Measurements from ENCODE around the gene TRIP6.

TRIP6 gene

DNA sequence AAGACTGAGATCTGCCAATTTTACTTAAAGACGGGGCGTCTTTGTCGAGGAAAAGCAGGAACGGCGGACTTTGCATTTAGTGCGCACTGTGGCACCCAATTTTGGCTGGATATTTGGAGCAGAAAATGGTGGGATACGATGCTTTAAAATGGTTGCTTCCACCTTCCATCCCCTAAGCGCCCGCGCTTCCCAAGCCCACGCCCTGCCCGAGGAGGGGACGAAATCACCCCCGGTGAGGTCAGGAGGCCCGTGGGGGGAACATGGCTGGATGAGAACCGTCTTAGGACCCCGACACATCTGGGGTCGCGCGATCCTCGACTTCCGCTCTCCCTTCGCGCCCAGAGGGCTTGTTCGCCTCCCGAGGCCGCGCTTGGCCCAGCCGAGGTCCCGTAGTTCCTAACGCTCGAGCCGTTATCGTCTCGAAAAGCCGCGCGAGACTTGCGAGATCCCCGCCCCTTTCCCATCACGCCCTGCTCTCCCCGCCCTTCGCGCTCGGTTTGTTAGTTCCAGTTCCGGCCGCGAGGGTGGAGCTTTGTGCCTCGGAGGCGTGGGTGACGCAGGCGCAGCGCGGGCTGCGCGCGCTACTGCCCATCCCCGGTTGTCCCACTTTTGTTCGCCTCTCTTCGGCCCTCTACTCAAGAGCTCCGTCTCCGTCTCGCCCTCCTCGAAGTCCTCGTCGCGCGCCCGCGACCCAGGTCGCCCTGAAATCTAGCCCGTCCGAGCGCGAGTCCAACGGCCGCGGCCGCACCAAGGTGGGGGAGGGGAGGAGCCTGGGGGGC lies 7.6 kb downstream of the TRIP6 start, which contains the start of gene SRRT:
TSS of gene SRRT (plus strand) at position 527 of the 779 bp plus-strand sequence. CDS start 488 bp downstream, outside the sequence.
- peak; percentile 99 for DNase-seq

DNA sequence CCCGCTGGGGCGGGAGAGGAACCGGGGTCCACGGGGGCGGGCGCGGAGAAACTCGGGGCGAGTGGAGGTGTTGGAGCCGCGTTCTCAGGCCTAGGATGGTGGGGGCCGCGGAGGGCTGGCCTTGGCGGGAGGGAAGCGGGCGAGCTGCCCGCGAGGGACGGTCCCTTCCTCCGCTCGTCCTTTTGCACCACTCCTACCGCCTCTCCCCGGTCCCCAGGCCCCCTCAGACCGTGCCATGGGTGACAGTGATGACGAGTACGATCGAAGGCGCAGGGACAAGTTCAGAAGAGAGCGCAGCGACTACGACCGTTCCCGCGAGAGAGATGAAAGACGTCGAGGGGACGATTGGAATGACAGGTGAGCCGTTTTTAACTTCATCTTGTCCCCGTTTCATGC lies 8.2 kb downstream of the TRIP6 start:
- DNase-seq, result no peak

DNA sequence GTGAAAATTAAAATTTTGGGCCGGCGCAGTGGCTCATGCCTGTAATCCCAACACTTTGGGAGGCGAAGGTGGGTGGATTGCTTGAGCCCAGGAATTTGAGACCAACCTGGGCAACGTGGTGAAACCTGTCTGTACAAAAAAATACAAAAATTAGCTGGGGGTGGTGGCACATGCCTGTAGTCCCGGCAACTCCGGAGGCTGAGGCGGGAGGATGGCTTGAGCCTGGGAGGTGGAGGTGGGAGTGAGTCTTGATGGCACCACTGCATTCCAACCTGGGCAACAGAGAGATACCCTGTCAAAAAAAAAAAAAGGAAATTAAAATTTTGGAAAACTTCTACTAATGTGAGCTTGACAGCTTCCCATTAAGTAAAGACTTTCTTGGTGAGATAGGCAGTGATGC lies 10.8 kb downstream of the TRIP6 start:
- DNase-seq, result no peak

DNA sequence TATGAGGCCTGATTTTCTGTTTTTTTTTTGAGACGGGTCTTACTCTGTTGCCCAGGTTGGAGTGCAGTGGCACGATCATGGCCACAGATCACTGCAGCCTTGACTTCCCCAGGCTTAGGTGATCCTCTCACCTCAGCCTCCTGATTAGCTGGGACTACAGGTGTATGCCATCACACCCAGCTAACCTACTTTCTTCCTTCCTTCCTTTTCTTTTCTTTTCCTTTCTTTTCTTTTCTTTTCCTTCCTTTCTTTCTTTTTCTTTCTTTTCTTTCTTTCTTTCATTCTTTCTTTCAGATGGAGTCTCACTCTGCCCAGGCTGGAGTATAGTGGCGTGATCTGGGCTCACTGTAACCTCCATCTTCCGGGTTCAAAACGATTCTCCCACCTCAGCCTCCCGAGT lies 11.5 kb downstream of the TRIP6 start:
- no peak for DNase-seq

DNA sequence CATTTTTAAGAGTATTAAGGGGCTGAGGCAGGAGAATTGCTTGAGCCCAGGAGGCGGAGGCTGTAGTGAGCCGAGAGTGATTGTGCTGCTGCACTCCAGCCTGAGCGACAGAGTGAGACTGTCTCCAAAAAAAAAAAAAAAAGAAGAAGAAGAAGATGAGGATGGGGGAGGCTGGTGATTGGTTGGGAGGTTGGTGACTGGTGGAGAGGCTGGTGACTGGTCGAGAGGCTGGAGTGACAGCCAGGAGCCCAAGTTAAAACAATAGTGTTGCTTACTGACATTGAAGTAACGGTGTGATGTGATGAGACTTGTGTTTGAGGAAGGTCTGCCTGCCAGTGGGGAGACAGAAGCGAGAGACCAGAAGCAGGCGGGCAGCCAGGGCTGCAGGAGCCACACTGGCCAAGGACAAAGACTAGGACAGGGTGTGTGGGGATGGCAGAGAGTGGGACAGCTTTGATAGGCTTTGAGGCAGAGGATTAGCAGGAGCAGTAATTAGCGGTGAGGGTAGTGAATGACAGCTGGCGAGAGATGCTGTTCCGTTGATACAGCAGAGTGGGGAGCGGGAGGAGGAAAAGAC lies 12.6 kb downstream of the TRIP6 start:
- DNase-seq, result no peak

DNA sequence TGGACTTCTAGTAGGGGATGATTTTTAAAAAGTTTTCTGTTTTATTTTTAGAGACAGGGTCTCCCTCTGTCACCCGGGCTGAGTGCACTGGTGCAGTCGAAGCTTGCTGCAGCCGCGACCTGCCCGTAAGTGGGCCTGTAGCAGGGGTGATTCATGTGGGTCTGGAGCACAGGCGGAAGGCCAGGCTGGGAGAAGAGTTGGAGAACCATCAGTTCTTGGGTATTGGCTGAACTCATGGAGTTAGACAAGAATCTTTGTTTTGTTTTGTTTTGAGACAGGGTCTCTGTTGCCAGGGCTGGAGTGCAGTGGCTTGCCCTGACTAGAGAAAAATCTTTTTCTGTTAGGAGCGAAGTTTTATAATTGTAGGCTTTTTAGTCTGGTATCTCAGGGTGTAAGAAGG lies 13.5 kb downstream of the TRIP6 start:
- DNase-seq, result no peak

DNA sequence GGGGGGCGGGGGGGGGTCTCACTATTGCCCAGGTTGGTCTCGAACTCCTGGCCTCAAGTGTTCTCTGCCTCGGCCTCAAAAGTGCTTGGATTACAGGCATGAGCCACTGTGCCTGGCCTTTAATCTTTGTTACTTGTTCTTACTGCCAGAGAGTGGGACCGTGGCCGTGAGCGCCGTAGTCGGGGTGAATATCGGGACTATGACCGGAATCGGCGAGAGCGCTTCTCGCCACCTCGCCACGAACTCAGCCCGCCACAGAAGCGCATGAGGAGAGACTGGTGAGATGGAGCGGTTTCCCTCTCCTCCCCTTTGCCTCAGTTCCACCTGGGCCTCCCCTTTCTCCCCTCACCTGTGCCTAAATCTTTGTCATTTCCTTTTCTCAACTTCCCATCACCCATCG lies 13.9 kb downstream of the TRIP6 start:
- DNase-seq, result no peak

DNA sequence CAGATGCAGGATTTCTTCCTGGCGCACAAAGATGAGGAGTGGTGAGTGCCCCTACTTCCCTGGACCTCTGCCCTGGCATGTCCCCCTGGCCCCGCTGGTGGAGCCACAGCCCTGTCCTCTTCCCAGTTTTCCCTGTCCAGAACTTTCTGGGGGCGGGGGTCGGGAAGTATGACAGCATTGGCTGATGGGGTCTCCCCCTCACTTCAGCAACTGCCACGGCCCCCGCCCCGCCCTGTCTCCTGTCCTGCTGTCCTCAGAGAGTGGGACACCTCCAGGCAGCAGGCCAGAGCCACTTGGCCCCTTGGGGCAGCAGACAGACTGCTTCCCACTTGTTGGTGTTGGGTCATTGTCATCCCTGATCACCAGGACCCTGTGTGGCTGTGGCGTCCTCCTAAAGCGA lies 15.0 kb downstream of the TRIP6 start:
- DNase-seq, result no peak

DNA sequence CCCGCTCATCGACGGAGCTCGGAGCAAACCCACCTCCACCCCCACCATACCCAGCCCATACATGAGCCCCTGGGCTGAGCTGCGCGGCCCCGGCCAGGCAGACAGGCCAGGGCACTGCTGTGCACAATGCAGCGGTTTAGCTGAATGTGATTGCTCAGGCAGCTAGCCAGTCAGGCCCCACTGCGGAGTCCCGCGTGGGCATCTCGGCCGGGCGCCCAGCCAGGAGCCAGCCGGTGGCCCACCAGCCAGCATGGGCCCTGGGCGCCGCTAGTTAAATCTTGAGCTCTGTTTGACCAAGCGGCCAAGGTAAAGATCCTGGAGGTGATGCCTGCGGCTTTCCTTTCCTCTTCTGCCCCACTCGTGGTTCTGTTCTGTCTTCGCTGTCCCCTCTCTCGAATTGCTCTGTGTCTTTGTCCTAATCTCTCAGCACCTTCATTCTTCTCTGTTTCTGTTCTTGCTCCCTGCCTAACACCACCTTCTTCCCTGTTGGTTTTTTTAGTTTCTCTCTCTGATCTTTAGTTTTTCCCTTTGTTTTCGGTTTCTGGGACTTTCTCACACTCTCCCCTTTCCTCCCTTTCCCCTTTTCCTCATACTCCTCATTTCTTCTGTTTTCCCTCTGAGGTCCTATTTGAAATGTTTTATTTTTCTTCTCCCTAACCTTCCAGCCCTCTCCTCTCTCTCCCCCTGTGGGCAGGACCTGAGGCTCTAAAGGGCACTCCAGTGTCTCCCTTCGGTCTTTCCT lies 15.8 kb downstream of the TRIP6 start:
- DNase-seq, result no peak

DNA sequence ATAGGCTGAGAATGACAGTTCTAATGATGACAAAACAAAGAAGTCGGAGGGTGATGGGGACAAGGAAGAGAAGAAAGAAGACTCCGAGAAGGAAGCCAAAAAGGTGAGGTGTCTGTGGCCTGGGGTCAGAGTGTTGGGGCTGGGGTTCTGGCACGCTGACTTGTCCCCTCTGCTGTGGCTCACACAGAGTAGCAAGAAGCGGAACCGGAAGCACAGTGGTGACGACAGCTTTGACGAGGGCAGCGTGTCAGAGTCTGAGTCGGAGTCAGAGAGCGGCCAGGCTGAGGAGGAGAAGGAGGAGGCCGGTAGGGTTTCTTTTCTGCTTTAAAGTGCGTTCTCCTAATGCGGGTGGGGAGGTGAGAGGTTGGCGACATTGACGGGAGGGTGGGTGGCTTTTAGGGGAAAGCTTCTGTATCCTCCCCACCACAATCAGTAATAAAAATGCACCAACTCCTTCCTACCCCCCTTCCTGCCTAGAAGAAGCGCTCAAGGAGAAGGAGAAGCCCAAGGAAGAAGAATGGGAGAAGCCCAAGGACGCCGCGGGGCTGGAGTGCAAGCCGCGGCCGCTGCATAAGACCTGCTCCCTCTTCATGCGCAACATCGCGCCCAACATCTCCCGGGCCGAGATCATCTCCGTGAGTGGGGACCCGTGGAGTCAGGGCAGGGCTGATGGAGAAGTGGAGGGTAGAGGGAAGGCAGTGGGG lies 17.7 kb downstream of the TRIP6 start:
- no peak for DNase-seq

DNA sequence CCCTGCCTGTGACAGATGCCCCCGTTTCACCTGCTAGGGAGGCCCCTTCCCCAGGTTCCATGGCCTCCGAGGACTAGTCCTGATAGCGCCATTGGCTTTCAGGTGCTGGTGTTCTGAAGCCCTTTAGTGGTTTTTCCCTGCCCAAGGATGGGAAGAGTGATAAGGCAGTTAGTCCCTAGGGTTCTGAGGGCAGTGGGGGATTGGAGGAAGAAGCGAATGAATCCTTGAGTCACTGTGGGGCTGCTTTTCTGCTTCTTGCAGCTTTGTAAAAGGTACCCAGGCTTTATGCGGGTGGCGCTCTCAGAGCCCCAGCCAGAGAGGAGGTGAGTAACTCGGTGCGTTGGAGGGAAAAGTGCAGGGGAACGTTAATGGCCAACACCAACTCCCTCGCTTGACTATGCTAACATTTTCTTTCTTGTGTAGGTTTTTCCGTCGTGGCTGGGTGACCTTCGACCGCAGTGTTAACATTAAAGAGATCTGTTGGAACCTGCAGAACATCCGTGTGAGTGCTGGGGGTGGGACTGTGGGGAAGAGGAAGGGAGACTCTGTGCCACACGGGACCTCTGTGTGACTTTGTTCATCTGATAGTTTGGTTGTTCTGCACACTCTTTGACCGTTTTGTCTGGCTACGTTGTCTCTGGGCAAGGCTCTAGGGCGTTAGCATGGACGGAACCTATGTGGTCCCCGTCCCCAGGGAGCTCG lies 18.4 kb downstream of the TRIP6 start:
- no peak for DNase-seq

DNA sequence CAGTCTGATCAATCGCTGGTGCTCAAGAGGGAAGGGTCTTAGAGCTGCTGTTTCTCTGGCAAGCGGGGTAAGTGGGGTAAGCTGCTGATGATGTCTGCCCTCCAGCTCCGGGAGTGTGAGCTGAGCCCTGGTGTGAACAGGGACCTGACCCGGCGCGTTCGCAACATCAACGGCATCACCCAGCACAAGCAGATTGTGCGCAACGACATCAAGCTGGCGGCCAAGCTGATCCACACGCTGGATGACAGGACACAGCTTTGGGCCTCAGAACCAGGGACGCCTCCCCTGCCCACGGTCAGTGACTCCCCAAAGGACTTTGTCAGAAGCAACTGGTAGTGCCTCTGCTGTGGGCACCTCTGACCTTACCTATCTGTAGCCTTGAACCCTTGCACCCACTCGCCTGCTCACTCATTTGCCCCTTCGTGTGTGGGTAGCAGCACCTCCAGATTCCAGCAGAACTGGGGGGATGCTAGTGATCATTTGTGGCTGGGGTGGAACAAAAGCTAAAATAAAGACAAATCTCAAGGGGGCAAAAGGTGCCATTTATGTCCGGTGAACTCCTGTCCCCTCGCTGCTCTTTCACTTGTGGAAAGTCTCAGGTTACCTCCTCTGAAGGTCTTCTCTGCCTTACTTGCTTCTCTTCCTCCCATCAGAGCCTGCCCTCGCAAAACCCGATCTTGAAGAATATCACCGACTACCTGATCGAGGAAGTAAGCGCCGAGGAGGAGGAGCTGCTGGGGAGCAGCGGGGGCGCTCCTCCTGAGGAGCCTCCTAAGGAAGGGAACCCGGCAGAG lies 19.2 kb downstream of the TRIP6 start:
- DNase-seq, result no peak

DNA sequence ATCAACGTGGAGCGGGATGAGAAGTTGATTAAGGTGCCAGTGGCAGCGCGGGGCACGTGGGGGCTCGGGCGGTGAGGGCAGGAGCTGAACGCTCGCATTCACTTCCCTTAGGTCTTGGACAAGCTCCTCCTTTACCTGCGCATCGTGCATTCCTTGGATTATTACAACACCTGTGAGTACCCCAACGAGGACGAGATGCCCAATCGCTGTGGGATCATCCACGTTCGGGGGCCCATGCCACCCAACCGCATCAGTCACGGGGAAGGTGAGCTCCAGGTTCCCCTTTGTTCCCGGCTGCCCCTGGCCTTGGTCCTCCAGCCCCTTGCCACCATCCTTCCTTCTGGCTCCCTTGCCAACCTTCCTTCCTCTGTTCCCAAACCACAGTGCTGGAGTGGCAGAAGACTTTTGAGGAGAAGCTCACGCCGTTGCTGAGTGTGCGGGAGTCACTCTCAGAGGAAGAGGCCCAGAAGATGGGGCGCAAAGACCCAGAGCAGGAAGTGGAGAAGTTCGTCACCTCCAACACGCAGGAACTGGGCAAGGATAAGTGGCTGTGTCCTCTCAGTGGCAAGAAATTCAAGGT lies 19.8 kb downstream of the TRIP6 start:
- no peak for DNase-seq

DNA sequence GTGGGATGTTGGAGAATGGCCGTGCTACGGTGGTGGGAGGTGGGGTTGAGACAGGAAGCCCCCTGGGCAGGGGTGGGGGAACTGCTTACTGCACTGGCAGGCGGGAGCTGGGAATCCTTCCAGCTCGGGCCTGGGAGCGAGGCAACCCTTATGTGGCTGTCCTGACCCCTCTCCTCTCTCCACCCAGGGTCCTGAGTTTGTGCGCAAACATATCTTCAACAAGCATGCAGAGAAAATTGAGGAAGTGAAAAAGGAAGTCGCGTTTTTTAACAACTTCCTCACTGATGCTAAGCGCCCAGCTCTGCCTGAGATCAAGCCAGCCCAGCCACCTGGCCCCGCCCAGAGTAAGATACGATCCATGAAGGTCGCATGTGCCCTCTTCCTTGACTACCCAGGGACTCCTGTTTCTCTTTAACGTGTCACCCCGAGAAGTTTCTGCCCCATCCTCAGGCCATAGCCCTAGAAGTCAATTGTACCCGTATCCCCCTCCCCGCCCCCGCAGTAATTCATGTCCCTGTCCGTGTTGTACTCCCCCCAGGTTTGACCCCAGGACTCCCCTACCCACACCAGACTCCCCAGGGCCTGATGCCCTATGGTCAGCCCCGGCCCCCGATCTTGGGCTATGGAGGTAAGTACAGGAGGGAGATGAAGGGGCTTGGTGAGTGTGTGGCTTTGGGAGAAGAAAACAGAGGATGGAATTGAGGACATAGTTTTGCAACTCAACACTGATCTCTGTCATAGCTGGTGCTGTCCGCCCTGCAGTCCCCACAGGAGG lies 20.5 kb downstream of the TRIP6 start:
- no peak for DNase-seq

DNA sequence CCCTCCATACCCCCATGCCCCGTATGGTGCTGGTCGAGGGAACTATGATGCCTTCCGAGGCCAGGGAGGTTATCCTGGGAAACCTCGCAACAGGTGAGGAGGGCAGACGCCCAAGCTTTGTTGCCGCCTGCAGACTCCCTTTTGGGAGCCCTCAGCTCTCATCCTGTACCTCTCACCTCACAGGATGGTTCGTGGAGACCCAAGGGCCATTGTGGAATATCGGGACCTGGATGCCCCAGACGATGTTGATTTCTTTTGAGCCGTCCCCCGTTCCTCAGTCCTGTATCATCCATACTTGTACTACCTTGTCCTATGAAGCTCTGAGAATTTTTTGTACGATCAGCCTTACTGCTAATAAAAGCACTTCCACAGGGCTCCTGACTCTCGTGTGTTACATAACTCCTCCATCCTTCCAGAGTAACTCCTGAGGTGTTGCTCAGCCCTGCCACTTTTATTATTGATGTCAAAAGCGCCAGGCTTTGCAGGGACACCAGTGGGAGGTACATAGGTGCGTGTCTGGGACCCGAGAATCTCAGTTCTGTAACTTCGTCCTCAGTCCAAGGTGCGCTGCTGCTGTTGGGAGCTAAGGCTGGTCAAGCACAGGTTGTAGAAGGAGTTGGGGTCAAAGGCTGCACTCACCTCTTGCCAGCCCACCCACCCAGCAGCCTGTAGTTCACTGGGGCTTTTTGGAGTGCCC lies 21.3 kb downstream of the TRIP6 start:
- no peak for DNase-seq

DNA sequence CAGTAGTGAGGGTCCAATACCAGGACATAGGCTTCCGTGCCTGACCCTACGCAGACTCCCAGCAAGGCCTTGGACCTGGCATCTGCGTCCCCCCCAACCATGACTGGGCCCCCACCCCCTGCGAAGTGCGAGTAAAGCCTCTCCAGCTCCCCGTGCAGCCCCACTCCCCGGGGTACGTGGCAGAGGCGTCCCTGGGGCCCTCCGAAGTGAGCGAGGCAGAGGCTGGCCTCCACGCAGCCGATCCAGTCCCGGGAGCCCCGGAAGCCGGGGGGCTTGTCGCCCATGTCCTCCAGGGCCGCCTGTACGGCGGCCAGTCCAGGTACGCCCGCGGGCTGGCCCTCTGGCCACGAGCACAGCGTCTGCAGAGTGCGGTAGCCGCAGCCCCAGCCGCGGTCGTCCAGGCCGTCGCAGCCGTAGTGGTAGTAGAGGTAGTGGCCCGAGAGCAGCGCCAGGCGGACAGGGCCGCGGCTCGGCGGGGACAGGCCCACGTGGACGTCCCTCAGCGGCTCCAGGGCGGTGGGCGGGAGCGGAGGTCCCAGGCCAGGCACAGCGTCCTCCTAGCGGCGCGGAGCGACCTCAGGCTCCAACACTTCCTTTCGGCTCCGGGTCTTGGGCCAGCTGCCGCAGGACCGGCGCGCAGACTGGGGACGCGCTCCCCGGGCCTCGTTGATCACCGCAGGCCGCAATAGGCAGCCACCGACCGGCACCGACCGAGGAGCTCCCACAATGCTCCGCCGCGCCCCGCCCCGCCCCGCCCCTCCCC lies 22.0 kb downstream of the TRIP6 start, which contains the start of gene UFSP1:
TSS of gene UFSP1 (minus strand) at position 728 of the 763 bp plus-strand sequence. CDS start at position 284, 444 bp downstream.
- DNase-seq, result no peak

DNA sequence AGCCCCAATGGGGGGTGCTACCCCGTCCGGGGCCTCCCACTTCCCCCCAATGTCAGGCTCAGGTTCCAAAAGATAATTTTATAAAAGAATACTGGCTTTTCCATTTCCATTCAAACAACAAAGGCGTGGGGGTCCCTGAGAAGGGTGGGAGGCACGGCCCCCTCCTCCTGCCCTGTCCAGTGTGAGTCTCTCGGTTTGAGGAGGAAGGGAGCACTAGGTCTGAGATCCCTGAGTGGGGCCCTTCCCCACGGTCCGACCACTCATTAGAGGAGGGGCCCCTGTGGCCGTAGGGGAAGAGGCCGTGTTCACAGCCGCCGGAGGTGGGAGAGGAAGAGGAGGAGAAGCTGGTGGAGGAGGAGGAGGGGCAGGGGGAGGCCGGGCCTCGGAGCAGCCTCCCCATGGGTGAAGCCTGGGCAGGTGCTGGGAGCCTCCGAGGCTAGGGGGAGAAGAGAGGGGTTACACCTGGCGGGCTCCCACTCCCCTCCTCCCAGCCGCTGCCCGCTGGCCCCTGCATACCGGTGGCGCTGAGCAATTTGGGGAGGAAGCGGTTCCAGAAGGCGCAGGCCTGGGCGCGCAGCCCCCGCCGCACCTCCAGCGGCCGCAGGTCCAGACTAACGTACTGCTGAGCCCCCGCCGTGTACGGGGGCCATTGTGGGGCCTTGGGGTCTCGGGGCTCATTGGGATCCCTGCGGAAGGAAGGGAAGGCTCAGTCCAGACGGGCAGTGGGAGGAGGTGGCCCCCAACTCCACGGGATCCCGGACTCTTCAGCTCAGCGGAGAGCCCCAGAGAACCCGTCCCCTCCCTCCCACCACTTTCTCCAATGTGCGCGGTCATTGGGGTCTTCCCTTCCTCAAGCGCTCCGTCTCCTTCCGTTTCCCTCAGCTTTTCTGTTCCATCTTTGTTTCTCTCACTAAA lies 23.7 kb downstream of the TRIP6 start:
- DNase-seq, result no peak

Measured in NCI-H1105 (cell line).